ENCODE measurements around the gene RELT. TPM values are rescaled to one million over a fixed set of nuclear protein-coding genes. Genes with fewer than 3 reads are reported as not detected.

RELT gene
- total RNA-seq, 1 experiment from 2014 or later = 13.8 TPM

DNA sequence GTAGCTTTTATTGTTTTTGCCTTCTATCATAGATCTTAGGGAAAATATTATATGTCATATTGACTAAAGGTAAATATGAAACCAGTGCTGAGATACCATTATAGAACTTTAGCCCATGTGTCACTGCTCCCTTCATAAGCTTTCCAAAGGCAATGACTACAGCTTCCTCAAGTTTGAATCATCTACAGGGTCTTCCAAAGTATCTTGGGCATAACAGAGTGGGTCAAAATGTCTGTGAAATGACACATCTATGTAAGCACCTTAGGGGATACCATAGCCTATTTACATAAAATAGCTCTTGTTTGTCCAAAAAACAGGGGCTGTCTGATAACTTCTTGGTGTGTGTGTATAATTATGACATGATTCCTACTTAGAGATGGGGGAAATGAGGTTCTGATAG lies 52.5 kb downstream of the RELT start:
- ChIA-PET CTCF (interaction anchor here (0.7 kb wide), 1 partner anchor 50 kb away, joined by 3 read pairs; no protein-coding TSS in a partner anchor), POLR2A (no interaction called here), RAD21 (ENCODE audit: low non-redundant PET in 1 of 2, low total read pairs in 2 of 2, uncharacterized antibody in 2 of 2, unreplicated experiment in 2 of 2) (no interaction called here)
- BruUV-seq (replicated peaks) = no TSS peak
- DNase-seq (ENCODE audit: low read depth, low spot score) (no peak), ATAC-seq (no peak)
- no peaks in the 10 kb centered on the region for H3K79me2 ChIP-seq (ENCODE audit: insufficient read depth, low read length)
- no peaks in the 10 kb centered on the region for H3K9me3 ChIP-seq (ENCODE audit: control insufficient read depth in 1 of 2, insufficient read depth in 1 of 2, low read depth in 1 of 2, low read length in 2 of 2)
- no peak overlapping the region for H2AFZ ChIP-seq (ENCODE audit: low read depth, low read length, poor library complexity, severe bottlenecking)
- TF ChIP-seq ZNF274 (IDR thresholded peaks at IDR 0.05; ENCODE audit: low read depth, low read length) (no peak), ZBTB33 (IDR thresholded peaks at IDR 0.05; ENCODE audit: extremely low read depth, insufficient replicate concordance, low read length) (no peak)
- H3K4me2 ChIP-seq (ENCODE audit: low read length) = no peak overlapping the region
- no peak overlapping the region for H3K4me3 ChIP-seq (replicated peaks in 1 of 2; ENCODE audit: low read depth in 1 of 2, low read length in 2 of 2)
- no peak overlapping the region for H3K9ac ChIP-seq (ENCODE audit: low read length)
- H3K27ac ChIP-seq (ENCODE audit: low read depth, low read length) = no peak overlapping the region
- no peaks in the 10 kb centered on the region for H4K20me1 ChIP-seq (ENCODE audit: insufficient read depth)
- intact Hi-C loops (cut with micrococcal nuclease) = no loop called here
- H3K4me1 ChIP-seq (ENCODE audit: control insufficient read depth in 1 of 2, insufficient read depth in 2 of 2, low read length in 2 of 2) = no peaks in the 10 kb centered on the region
- no peaks in the 10 kb centered on the region for H3K27me3 ChIP-seq (ENCODE audit: insufficient read depth, low read length)
- no peaks in the 10 kb centered on the region for H3K36me3 ChIP-seq (ENCODE audit: control insufficient read depth in 1 of 2, insufficient read depth in 2 of 2, low read length in 2 of 2)
- H3K9me2 ChIP-seq (ENCODE audit: insufficient read depth) = no peaks in the 10 kb centered on the region

DNA sequence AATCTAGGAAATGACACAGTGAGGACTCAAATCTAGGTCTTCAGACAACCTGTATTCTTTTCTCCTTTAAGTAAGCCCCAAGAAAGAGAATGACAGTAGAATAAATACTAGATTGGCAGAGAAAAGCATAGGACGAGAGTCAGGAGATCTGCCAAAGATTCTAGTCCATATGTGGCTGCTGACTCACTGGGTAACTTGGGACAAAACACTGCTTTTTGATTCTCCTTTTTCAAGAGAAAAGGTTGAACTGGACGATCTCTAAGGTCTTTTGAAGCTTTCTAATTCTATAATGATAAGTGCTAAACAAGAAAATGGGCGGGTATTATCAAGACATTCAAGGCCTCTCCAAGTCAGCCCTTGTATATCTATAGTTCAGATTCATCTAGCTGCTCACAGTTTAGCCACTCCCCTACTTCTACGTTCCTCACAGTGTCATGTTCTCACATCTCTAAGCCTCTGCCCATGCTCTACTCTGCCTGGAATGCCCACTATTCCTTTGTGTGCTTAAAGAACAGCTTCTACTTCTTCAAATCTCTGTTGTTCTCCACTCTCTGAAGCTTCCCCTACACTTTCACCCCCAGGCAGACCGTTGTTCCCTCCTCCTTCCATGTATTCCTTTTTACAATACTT lies 53.0 kb downstream of the RELT start:
- H3K4me2 ChIP-seq (ENCODE audit: low read length) = no peak overlapping the region
- H3K27me3 ChIP-seq (ENCODE audit: insufficient read depth, low read length) = no peaks in the 10 kb centered on the region
- TSS peak; percentile 21 for BruUV-seq (replicated peaks)
- H3K27ac ChIP-seq (ENCODE audit: low read depth, low read length) = no peak overlapping the region
- H3K36me3 ChIP-seq (ENCODE audit: control insufficient read depth in 1 of 2, insufficient read depth in 2 of 2, low read length in 2 of 2) = no peaks in the 10 kb centered on the region
- H2AFZ ChIP-seq (ENCODE audit: low read depth, low read length, poor library complexity, severe bottlenecking) = no peak overlapping the region
- intact Hi-C loops (cut with micrococcal nuclease) = no loop called here
- H3K4me3 ChIP-seq (replicated peaks in 1 of 2; ENCODE audit: low read depth in 1 of 2, low read length in 2 of 2) = no peak overlapping the region
- ChIA-PET RAD21 (ENCODE audit: low non-redundant PET in 1 of 2, low total read pairs in 2 of 2, uncharacterized antibody in 2 of 2, unreplicated experiment in 2 of 2) (no interaction called here), CTCF (interaction anchor here (1.0 kb wide), 1 partner anchor 78 kb away, joined by 4 read pairs; no protein-coding TSS in a partner anchor), POLR2A (no interaction called here)
- ATAC-seq (no peak), DNase-seq (ENCODE audit: low read depth, low spot score) (no peak)
- H3K79me2 ChIP-seq (ENCODE audit: insufficient read depth, low read length) = no peaks in the 10 kb centered on the region
- H3K9me2 ChIP-seq (ENCODE audit: insufficient read depth) = no peaks in the 10 kb centered on the region
- no peaks in the 10 kb centered on the region for H3K9me3 ChIP-seq (ENCODE audit: control insufficient read depth in 1 of 2, insufficient read depth in 1 of 2, low read depth in 1 of 2, low read length in 2 of 2)
- no peak overlapping the region for H3K9ac ChIP-seq (ENCODE audit: low read length)
- H4K20me1 ChIP-seq (ENCODE audit: insufficient read depth) = no peaks in the 10 kb centered on the region
- H3K4me1 ChIP-seq (ENCODE audit: control insufficient read depth in 1 of 2, insufficient read depth in 2 of 2, low read length in 2 of 2) = no peaks in the 10 kb centered on the region
- TF ChIP-seq SP1 (IDR thresholded peaks at IDR 0.05; ENCODE audit: low read depth) (no peak), TCF7L2 (IDR thresholded peaks at IDR 0.05; ENCODE audit: borderline replicate concordance, extremely low read depth, insufficient read depth, insufficient read length) (no peak), ZFX (IDR thresholded peaks at IDR 0.05) (no peak), MAX (IDR thresholded peaks at IDR 0.05) (no peak), ZBTB33 (IDR thresholded peaks at IDR 0.05; ENCODE audit: extremely low read depth, insufficient replicate concordance, low read length) (no peak), ZNF274 (IDR thresholded peaks at IDR 0.05; ENCODE audit: low read depth, low read length) (no peak), RAD21 (IDR thresholded peaks at IDR 0.05; ENCODE audit: low read depth) (no peak), CBX3 (IDR thresholded peaks at IDR 0.05; ENCODE audit: low read depth) (no peak), JUND (IDR thresholded peaks at IDR 0.05) (no peak), EZH2phosphoT487 (IDR thresholded peaks at IDR 0.05; ENCODE audit: borderline replicate concordance) (no peak), POLR2AphosphoS5 (IDR thresholded peaks at IDR 0.05; ENCODE audit: low read depth, low read length) (no peak), FOSL1 (IDR thresholded peaks at IDR 0.05; ENCODE audit: low read depth) (no peak), SIN3A (IDR thresholded peaks at IDR 0.05; ENCODE audit: low read depth) (no peak), CEBPB (IDR thresholded peaks at IDR 0.05; ENCODE audit: low read depth) (no peak), ELF1 (IDR thresholded peaks at IDR 0.05; ENCODE audit: borderline replicate concordance, low read depth) (no peak), POLR2A (IDR thresholded peaks at IDR 0.05; ENCODE audit: borderline replicate concordance, extremely low read depth, insufficient read depth, insufficient read length) (no peak), EZH2 (IDR thresholded peaks at IDR 0.05) (no peak)
